Upper lobe of right lung (tissue), 1 donor: ENCODE measurements around the gene PODXL. TPM values are rescaled to one million over a fixed set of nuclear protein-coding genes. Genes with fewer than 3 reads are reported as not detected.

ENCODE experiments used
- ATAC-seq: fragments of 200-7000 bp; cut with Tn5 transposase; one replicate; pipeline ENCODE4 v1.9.1; 2020; ENCODE audit warnings: mild to moderate bottlenecking, moderate library complexity
- DNase-seq: peaks from one replicate; pipeline ENCODE4 v3.0.0-alpha.2; 2020
- H3K27ac ChIP-seq: fragments of 200-600 bp; one replicate; pipeline ENCODE4 v1.8.0; 2022
- H3K27me3 ChIP-seq: fragments of 200-600 bp; one replicate; pipeline ENCODE4 v1.8.0; 2022; ENCODE audit warnings: mild to moderate bottlenecking
- H3K36me3 ChIP-seq: fragments of 200-600 bp; one replicate; pipeline ENCODE4 v1.8.0; 2022
- H3K4me1 ChIP-seq: fragments of 200-600 bp; one replicate; pipeline ENCODE4 v1.8.0; 2022
- H3K4me3 ChIP-seq: fragments of 200-600 bp; one replicate; pipeline ENCODE4 v1.8.0; 2022; ENCODE audit warnings: mild to moderate bottlenecking
- H3K9me3 ChIP-seq: fragments of 200-600 bp; one replicate; pipeline ENCODE4 v1.8.0; 2022
- CTCF ChIP-seq: fragments of 200-600 bp; IDR thresholded peaks from one replicate; pipeline ENCODE4 v1.8.0; 2022; ENCODE audit warnings: antibody characterized with exemption
- intact Hi-C: fragments of 100-400 bp; cut with DNase I; formaldehyde crosslinking; loops from one replicate; pipeline ENCODE4 v1.11.0; 2022
- total RNA-seq: library from RNA; stranded (reverse); fragmentation: NEBNext Ultra II Directional; extraction: Animal tissue kit (Norgen Biotek cat#: 25700); gene quantifications from one replicate; pipeline ENCODE4 v1.2.1, GENCODE V29; 2021
- donor health status: DM: no; HTN: yes; CAD: no; lungs with severe emphysema.

PODXL gene
- total RNA-seq, 1 donor from 2014 or later: 99.9 TPM

GRCh38 chr7:131499801-131500200, 56.6 kb downstream of the PODXL start:
- DNase-seq (no peak), ATAC-seq (no peak)
- H3K27me3 ChIP-seq: no peaks in the 10 kb centered on the region
- intact Hi-C loops: no loop called here
- H3K4me3 ChIP-seq: no peak overlapping the region
- peaks cover 13% of the 10 kb centered on the region for H3K4me1 ChIP-seq
- no peak overlapping the region for H3K27ac ChIP-seq
- H3K36me3 ChIP-seq: peaks cover 33% of the 10 kb centered on the region
- TF ChIP-seq CTCF: no peak
- H3K9me3 ChIP-seq: no peaks in the 10 kb centered on the region

GRCh38 chr7:131498237-131498885, 58.1 kb downstream of the PODXL start:
- intact Hi-C loops: no loop called here

DNA sequence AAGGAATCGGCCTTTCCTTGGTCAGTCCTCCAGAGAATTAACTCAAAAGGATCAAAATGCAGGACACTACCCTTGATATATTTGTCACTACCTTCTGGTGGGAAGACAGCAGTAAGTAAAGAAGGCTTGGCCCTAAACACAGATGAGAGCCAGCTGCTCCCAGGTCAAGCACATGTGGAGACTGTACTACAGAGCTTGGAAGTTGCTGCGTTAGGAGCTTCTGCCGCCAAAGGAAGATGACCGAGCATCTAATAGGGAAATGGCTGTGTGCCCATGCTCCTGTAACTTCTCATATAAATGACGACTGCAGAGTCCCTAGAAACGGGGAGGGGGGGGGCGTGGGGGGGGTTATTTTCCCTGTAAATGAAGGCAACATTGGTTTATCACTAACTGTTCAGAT, 59.0 kb downstream of the PODXL start:
- Histone ChIP-seq H3K4me1 (peaks cover under 1% of the 10 kb centered on the region), H3K4me3 (no peak overlapping the region), H3K9me3 (no peaks in the 10 kb centered on the region), H3K36me3 (peaks cover 29% of the 10 kb centered on the region), H3K27ac (no peak overlapping the region), H3K27me3 (no peaks in the 10 kb centered on the region)
- intact Hi-C loops: no loop called here
- DNase-seq (no peak), ATAC-seq (no peak)
- no peak for TF ChIP-seq CTCF

More at GRCh38 chr7:131498237-131498885, 58.1 kb downstream of the PODXL start:
- Histone ChIP-seq H3K27me3 (no peaks in the 10 kb centered on the region), H3K4me1 (peaks cover 9% of the 10 kb centered on the region), H3K36me3 (peaks cover 29% of the 10 kb centered on the region), H3K27ac (no peak overlapping the region), H3K4me3 (no peak overlapping the region), H3K9me3 (no peaks in the 10 kb centered on the region)
- ATAC-seq (no peak), DNase-seq (no peak)
- no peak for TF ChIP-seq CTCF

DNA sequence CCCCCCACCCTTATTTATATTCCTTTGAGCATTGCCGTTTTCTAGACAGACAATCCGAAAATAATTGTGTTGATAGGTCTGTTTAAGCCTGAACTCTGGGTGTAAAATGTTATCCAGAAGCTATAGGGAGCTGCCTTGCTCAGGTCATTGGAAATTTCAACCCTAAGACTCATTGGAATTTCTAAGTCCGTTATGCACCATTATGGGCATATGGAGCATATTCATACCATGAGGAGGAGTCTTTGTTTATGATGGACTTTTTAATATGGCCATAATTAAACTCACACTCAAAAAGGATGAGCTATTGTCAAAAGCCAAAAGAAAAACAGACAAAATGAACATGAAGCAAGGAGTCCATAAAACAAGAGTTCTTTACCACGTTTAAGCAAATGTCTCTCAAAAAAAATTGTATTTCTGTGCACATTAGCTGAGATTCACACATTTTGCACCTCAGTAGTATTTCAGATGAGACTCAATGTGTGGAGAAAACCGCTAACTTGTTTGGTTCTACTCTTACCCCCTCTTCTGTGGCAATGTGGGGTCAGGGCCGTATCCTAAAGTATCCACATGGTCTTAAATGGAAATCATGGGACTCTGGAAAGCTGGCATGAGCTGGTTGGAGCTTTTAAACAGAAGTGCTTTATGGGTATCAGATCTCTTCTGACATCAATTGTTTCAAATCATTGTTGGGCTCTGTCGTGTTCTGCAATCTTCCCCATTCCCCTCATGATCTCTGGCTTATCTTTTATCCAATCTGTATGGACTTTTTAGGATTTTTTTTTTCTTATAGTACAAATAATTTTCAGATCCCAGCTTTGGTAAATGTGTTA, 60.5 kb downstream of the PODXL start:
- Histone ChIP-seq H3K36me3 (peaks cover 29% of the 10 kb centered on the region), H3K9me3 (no peaks in the 10 kb centered on the region), H3K27me3 (no peaks in the 10 kb centered on the region), H3K4me1 (no peaks in the 10 kb centered on the region), H3K27ac (no peak overlapping the region), H3K4me3 (no peak overlapping the region)
- ATAC-seq (no peak), DNase-seq (no peak)
- intact Hi-C loops: no loop called here
- no peak for TF ChIP-seq CTCF

- Histone ChIP-seq H3K36me3 (peaks cover 19% of the 10 kb centered on the region), H3K27ac (no peak overlapping the region), H3K9me3 (no peaks in the 10 kb centered on the region), H3K27me3 (no peaks in the 10 kb centered on the region), H3K4me1 (no peaks in the 10 kb centered on the region), H3K4me3 (no peak overlapping the region)
- DNase-seq (no peak), ATAC-seq (no peak)
- no peak for TF ChIP-seq CTCF
- intact Hi-C loops: no loop called here
Measured at GRCh38 chr7:131494182-131494581, 62.2 kb downstream of the PODXL start.
